Panc1 (cell line): ENCODE measurements around the gene GSTM5. TPM values are rescaled to one million over a fixed set of nuclear protein-coding genes. Genes with fewer than 3 reads are reported as not detected.

ENCODE experiments used
- ATAC-seq: fragments of 200-7000 bp; cut with Tn5 transposase; 2 replicates; pipeline ENCODE4 v1.9.1; 2020; ENCODE audit warnings: mild to moderate bottlenecking, moderate library complexity
- BruUV-seq: library from RNA; stranded (reverse); fragments of 400-500 nt; replicated peaks from 2 replicates; lab custom pipeline; 2021; lab: Mats Ljungman, UMichigan
- CTCF ChIA-PET: fragments of 300-600 bp; sonication (Branson Sonifier 250); formaldehyde crosslinking; loops from one replicate; lab custom pipeline; 2022; ENCODE audit warnings: antibody characterized with exemption; lab: Charles Lee
- POLR2A ChIA-PET: fragments of 300-600 bp; sonication (Branson Sonifier 250); formaldehyde crosslinking; loops from one replicate; lab custom pipeline; 2022; ENCODE audit warnings: antibody characterized with exemption; lab: Charles Lee
- DNase-seq: peaks from one replicate; pipeline ENCODE4 v3.0.0-alpha.2; 2010; ENCODE audit warnings: low read depth, low spot score
- H3K27ac ChIP-seq: 2 replicates; pipeline ENCODE4 v1.5.1; 2011; ENCODE audit warnings: mild to moderate bottlenecking, low read length, inconsistent platforms
- H3K27me3 ChIP-seq: fragments of 200-500 bp; sonication (Bioruptor generic); 2 replicates; pipeline ENCODE4 v1.6.0; 2014; ENCODE audit warnings: low read length, inconsistent platforms; ENCODE audit not compliant: control insufficient read depth, insufficient read depth
- H3K36me3 ChIP-seq: fragments of 200-500 bp; sonication (Bioruptor generic); 2 replicates; pipeline ENCODE4 v1.5.1; 2014; ENCODE audit warnings: inconsistent platforms, mild to moderate bottlenecking, low read length, moderate library complexity; ENCODE audit not compliant: control insufficient read depth, insufficient read depth
- H3K4me1 ChIP-seq: 2 replicates; pipeline ENCODE4 v1.5.1; 2011; ENCODE audit warnings: inconsistent platforms, mild to moderate bottlenecking, low read length, moderate library complexity; ENCODE audit not compliant: control insufficient read depth, insufficient read depth
- H3K4me3 ChIP-seq, 2 experiments: 2 replicates each; pipeline ENCODE4 v1.5.1; 2011 to 2012; ENCODE audit warnings: low read depth in 2 of 2, low read length in 2 of 2, mild to moderate bottlenecking in 2 of 2, inconsistent platforms in 1 of 2, moderate library complexity in 1 of 2
- H3K9me3 ChIP-seq: fragments of 200-500 bp; sonication (Bioruptor generic); 2 replicates; pipeline ENCODE4 v1.5.1; 2014; ENCODE audit warnings: low read depth, mild to moderate bottlenecking, inconsistent platforms, low read length, moderate library complexity; ENCODE audit not compliant: control insufficient read depth, insufficient read depth
- POLR2AphosphoS5 ChIP-seq: IDR thresholded peaks from 2 replicates; pipeline ENCODE4 v1.6.1; 2012; ENCODE audit warnings: mild to moderate bottlenecking, low read depth, low read length, moderate library complexity
- SIN3A ChIP-seq: IDR thresholded peaks from 2 replicates; pipeline ENCODE4 v1.6.1; 2012; ENCODE audit warnings: low read depth, mild to moderate bottlenecking, low read length, moderate library complexity, borderline replicate concordance; ENCODE audit not compliant: insufficient read depth
- TCF7L2 ChIP-seq: IDR thresholded peaks from 2 replicates; pipeline ENCODE4 v1.6.1; 2011; ENCODE audit warnings: mild to moderate bottlenecking, low read depth, low read length, inconsistent platforms
- in situ Hi-C: cut with HindIII; loops from 2 replicates; pipeline ENCODE4 v1.10.0; 2016; ENCODE audit warnings: low sequenced_read_pairs, low pct_unique_long_range_greater_than_20kb
- intact Hi-C: fragments of 100-400 bp; cut with micrococcal nuclease; formaldehyde crosslinking; loops from one replicate; pipeline ENCODE4 v1.10.0; 2022; ENCODE audit not compliant: unreplicated experiment
- total RNA-seq: library from RNA; stranded (reverse); gene quantifications from one replicate; pipeline ENCODE4 v1.2.1, GENCODE V29; 2021; ENCODE audit not compliant: unreplicated experiment
- TF ChIP-seq, protein P1 (sequence below): fragments of 450-650 bp; IDR thresholded peaks from 2 replicates; pipeline ENCODE4 v1.5.1; 2017; ENCODE audit warnings: mild to moderate bottlenecking
- TF ChIP-seq, protein P2 (sequence below), 2 experiments: IDR thresholded peaks; 2 replicates each; pipeline ENCODE4 v1.6.1; 2011 to 2012; ENCODE audit warnings: low read depth in 2 of 2, control low read depth in 1 of 2, low read length in 1 of 2, mild to moderate bottlenecking in 1 of 2, moderate library complexity in 1 of 2; ENCODE audit not compliant: insufficient read depth in 1 of 2

Gene GSTM5
- total RNA-seq, 1 experiment from 2014 or later: not detected

DNA sequence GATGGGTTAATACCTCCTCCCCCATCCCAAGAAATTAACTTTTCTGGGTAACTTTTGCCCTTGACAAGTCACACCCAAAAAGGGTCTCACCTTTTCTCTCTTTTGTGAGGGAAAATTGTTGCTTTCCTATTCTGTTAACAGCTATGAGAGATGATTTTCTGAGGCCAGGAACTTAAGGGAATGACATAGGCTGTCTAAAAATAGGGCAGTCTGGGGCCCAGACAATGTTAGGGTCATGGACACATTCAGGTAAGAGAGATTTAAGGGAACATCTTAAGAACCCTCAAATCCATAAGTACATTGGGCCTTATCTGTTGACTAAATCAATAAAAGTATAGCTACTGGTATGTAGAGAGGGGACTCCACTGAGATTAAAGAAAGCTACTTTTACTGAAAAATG lies 37.2 kb downstream of the GSTM5 start:
- POLR2A ChIA-PET: interaction anchor here (0.7 kb wide), 1 partner anchor 103 kb away, joined by 3 read pairs; no protein-coding TSS in a partner anchor
- no peaks in the 10 kb centered on the region for H3K9me3 ChIP-seq
- CTCF ChIA-PET: no interaction called here
- intact Hi-C loops: no loop called here
- TF ChIP-seq, protein P1, sequence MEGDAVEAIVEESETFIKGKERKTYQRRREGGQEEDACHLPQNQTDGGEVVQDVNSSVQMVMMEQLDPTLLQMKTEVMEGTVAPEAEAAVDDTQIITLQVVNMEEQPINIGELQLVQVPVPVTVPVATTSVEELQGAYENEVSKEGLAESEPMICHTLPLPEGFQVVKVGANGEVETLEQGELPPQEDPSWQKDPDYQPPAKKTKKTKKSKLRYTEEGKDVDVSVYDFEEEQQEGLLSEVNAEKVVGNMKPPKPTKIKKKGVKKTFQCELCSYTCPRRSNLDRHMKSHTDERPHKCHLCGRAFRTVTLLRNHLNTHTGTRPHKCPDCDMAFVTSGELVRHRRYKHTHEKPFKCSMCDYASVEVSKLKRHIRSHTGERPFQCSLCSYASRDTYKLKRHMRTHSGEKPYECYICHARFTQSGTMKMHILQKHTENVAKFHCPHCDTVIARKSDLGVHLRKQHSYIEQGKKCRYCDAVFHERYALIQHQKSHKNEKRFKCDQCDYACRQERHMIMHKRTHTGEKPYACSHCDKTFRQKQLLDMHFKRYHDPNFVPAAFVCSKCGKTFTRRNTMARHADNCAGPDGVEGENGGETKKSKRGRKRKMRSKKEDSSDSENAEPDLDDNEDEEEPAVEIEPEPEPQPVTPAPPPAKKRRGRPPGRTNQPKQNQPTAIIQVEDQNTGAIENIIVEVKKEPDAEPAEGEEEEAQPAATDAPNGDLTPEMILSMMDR: no peak
- TF ChIP-seq SIN3A (no peak), TCF7L2 (no peak), POLR2AphosphoS5 (no peak)
- TF ChIP-seq, protein P2, sequence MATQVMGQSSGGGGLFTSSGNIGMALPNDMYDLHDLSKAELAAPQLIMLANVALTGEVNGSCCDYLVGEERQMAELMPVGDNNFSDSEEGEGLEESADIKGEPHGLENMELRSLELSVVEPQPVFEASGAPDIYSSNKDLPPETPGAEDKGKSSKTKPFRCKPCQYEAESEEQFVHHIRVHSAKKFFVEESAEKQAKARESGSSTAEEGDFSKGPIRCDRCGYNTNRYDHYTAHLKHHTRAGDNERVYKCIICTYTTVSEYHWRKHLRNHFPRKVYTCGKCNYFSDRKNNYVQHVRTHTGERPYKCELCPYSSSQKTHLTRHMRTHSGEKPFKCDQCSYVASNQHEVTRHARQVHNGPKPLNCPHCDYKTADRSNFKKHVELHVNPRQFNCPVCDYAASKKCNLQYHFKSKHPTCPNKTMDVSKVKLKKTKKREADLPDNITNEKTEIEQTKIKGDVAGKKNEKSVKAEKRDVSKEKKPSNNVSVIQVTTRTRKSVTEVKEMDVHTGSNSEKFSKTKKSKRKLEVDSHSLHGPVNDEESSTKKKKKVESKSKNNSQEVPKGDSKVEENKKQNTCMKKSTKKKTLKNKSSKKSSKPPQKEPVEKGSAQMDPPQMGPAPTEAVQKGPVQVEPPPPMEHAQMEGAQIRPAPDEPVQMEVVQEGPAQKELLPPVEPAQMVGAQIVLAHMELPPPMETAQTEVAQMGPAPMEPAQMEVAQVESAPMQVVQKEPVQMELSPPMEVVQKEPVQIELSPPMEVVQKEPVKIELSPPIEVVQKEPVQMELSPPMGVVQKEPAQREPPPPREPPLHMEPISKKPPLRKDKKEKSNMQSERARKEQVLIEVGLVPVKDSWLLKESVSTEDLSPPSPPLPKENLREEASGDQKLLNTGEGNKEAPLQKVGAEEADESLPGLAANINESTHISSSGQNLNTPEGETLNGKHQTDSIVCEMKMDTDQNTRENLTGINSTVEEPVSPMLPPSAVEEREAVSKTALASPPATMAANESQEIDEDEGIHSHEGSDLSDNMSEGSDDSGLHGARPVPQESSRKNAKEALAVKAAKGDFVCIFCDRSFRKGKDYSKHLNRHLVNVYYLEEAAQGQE (IDR thresholded peaks at IDR 0.05; ENCODE audit: insufficient read depth in 1 of 2, low read depth in 2 of 2, low read length in 1 of 2): no peak
- H3K36me3 ChIP-seq: no peaks in the 10 kb centered on the region
- in situ Hi-C loops: no loop called here
- ATAC-seq (no peak), DNase-seq (no peak)
- H3K4me1 ChIP-seq: no peaks in the 10 kb centered on the region
- no peak overlapping the region for H3K4me3 ChIP-seq
- no TSS peak for BruUV-seq
- H3K27ac ChIP-seq: no peak overlapping the region
- H3K27me3 ChIP-seq: no peaks in the 10 kb centered on the region

DNA sequence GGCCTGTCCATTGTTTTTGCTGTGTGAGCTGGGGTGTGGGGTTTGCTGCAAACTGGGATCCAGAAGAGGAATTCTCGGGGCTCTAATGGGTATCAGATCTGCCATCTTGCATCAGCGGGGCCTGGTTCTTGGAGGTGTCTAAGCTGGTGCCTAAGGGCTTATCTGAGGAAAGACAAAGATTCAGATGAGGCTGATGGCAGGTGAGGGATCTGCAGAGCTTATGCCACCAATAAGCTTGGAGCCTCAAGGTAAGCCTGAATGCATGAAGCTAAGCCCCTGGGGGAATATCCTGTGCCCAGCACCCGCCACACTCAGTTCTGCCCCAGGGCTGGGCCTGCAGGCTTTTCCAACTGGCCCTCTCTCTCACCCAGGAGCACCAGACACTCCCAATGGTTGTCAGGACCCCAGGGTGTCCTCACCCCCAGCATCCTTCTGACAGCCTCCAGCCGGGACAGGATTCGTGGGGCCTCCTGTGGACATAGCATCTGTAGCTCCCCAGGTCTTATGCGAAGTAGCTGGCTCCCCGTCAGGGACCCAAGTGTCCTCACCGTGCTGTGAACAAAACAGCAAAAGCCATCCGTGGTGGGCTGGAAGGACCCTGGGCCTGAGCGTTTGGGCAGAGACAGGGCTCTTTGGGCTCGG lies 38.3 kb downstream of the GSTM5 start:
- TF ChIP-seq POLR2AphosphoS5: no peak
- TF ChIP-seq SIN3A: no peak
- no peak for TF ChIP-seq TCF7L2
- TF ChIP-seq, protein P1: no peak
- TF ChIP-seq, protein P2 (IDR thresholded peaks at IDR 0.05; ENCODE audit: insufficient read depth in 1 of 2, low read depth in 2 of 2, low read length in 1 of 2): no peak
- intact Hi-C loops (no loop called here), in situ Hi-C loops (no loop called here)
- H3K36me3 ChIP-seq: no peaks in the 10 kb centered on the region
- no peak overlapping the region for H3K4me3 ChIP-seq
- H3K4me1 ChIP-seq: no peaks in the 10 kb centered on the region
- ChIA-PET POLR2A (no interaction called here), CTCF (no interaction called here)
- H3K9me3 ChIP-seq: no peaks in the 10 kb centered on the region
- no peaks in the 10 kb centered on the region for H3K27me3 ChIP-seq
- ATAC-seq (no peak), DNase-seq (no peak)
- H3K27ac ChIP-seq: no peak overlapping the region
- no TSS peak for BruUV-seq
